Upper lobe of left lung (tissue), 6 donors: Measurements from ENCODE around the gene VN1R5. TPM values are rescaled to one million over a fixed set of nuclear protein-coding genes. Genes with fewer than 3 reads are reported as not detected.

Source experiments
- ATAC-seq, 2 donors: fragments of 200-7000 bp; cut with Tn5 transposase; one replicate each; pipeline ENCODE4 v1.9.1; 2022; ENCODE audit warnings: mild to moderate bottlenecking in 2 of 2, moderate library complexity in 2 of 2; ENCODE audit not compliant: low FRiP score in 2 of 2
- DNase-seq, 2 donors: peaks; one replicate each; pipeline ENCODE4 v3.0.0-alpha.2; 2019 to 2020
- H3K27ac ChIP-seq, 4 donors: fragments of 200-600 bp; sonication (generic); one replicate each; pipeline ENCODE4 v1.5.1; 2016 to 2019
- H3K27me3 ChIP-seq, 4 donors: fragments of 200-600 bp; sonication (generic); one replicate each; pipeline ENCODE4 v1.5.1; 2017 to 2019
- H3K36me3 ChIP-seq, 4 donors: fragments of 200-600 bp; sonication (generic); one replicate each; pipeline ENCODE4 v1.5.1; 2016 to 2019
- H3K4me1 ChIP-seq, 4 donors: fragments of 200-600 bp; sonication (generic); one replicate each; pipeline ENCODE4 v1.5.1; 2018 to 2019
- H3K4me3 ChIP-seq, 4 donors: fragments of 200-600 bp; sonication (generic); one replicate each; pipeline ENCODE4 v1.5.1; 2017 to 2019; ENCODE audit warnings: mild to moderate bottlenecking in 2 of 4, moderate library complexity in 1 of 4
- H3K9me3 ChIP-seq, 4 donors: fragments of 200-600 bp; sonication (generic); one replicate each; pipeline ENCODE4 v1.5.1; 2018 to 2019
- EP300 ChIP-seq, 4 donors: sonication (generic); formaldehyde crosslinking; IDR thresholded peaks; one replicate each; pipeline ENCODE4 v1.5.1; 2017; ENCODE audit warnings: antibody characterized with exemption in 4 of 4, control low read depth in 2 of 4
- POLR2A ChIP-seq, 4 donors: fragments of 450-650 bp; IDR thresholded peaks; one replicate each; pipeline ENCODE4 v1.5.1; 2016 to 2017; ENCODE audit warnings: antibody characterized with exemption in 4 of 4, mild to moderate bottlenecking in 2 of 4
- POLR2AphosphoS5 ChIP-seq, 2 donors: sonication (generic); formaldehyde crosslinking; IDR thresholded peaks; one replicate each; pipeline ENCODE4 v1.5.1; 2017; ENCODE audit warnings: antibody characterized with exemption in 2 of 2
- WGBS, 2 donors: methylation state at CpG; one replicate each; pipeline ENCODE4 v1.1.5; 2017 to 2018; 5-methylcytosine and 5-hydroxymethylcytosine counted together
- total RNA-seq, 6 donors: library from RNA; depleted of rRNA in 4 of 6; stranded (reverse); fragments of >200 nt in 4 of 6; gene quantifications; one replicate each; pipeline versions ENCODE4 v1.1.0 to v1.2.1, GENCODE V29; 2016 to 2021
- TF ChIP-seq, protein P1 (sequence below), 6 experiments: fragments of 450-650 bp in 4 of 6; fragments of 200-600 bp in 2 of 6; sonication (generic) in 2 of 6; IDR thresholded peaks; one replicate each; pipeline ENCODE4 v1.5.1; 2016 to 2019; ENCODE audit warnings: antibody characterized with exemption in 6 of 6
- donor health status: DM: no; HTN: no; CAD: no; lungs with moderate emphysema.
- donor health status: DM: no; HTN: yes; CAD: no; lungs with severe emphysema.

VN1R5 gene
- total RNA-seq, 6 donors from 2014 or later, result not detected

DNA sequence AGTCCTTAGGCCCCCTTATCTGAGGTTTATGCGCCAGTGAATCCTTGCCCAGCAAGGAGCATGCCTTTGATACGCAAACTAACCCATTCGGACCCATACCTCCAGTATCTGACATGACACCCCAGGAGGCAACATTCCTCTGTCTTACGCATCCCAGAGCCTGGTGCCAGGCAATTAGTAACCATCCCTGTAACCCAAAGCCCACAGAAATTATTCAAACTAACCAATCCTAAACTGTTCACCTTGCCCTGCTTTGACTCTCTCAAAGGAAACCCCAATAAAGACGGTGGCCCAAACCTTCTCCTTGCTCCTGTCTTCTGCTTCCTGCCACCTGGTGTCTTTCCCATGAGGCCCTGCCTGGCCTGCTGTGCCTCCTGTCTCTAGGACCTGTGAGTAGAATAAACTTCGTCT lies 39.4 kb downstream of the VN1R5 start:
- DNase-seq, result peak in 1 of 2 donors; percentile 2
- TF ChIP-seq POLR2AphosphoS5 (IDR thresholded peaks at IDR 0.05), result no peak
- no peak for TF ChIP-seq POLR2A (IDR thresholded peaks at IDR 0.05)
- TF ChIP-seq, protein P1, sequence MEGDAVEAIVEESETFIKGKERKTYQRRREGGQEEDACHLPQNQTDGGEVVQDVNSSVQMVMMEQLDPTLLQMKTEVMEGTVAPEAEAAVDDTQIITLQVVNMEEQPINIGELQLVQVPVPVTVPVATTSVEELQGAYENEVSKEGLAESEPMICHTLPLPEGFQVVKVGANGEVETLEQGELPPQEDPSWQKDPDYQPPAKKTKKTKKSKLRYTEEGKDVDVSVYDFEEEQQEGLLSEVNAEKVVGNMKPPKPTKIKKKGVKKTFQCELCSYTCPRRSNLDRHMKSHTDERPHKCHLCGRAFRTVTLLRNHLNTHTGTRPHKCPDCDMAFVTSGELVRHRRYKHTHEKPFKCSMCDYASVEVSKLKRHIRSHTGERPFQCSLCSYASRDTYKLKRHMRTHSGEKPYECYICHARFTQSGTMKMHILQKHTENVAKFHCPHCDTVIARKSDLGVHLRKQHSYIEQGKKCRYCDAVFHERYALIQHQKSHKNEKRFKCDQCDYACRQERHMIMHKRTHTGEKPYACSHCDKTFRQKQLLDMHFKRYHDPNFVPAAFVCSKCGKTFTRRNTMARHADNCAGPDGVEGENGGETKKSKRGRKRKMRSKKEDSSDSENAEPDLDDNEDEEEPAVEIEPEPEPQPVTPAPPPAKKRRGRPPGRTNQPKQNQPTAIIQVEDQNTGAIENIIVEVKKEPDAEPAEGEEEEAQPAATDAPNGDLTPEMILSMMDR (IDR thresholded peaks at IDR 0.05), result no peak

GRCh38 chr1:247295746-247296145 lies 39.9 kb downstream of the VN1R5 start:
- DNase-seq (no peak), ATAC-seq (no peak)
- WGBS, 2 donors, result 49 to 53% methylated on average over 5 of the region's 5 CpGs
- Histone ChIP-seq H3K27me3 (no peaks in the 10 kb centered on the region), H3K27ac (no peak overlapping the region), H3K4me1 (no peaks in the 10 kb centered on the region), H3K4me3 (no peak overlapping the region), H3K9me3 (no peaks in the 10 kb centered on the region), H3K36me3 (peaks cover 4 to 23% (median 11%) of the 10 kb centered on the region in 4 donors)
- TF ChIP-seq, protein P1 (IDR thresholded peaks at IDR 0.05), result no peak
- TF ChIP-seq EP300 (IDR thresholded peaks at IDR 0.05) (no peak), POLR2AphosphoS5 (IDR thresholded peaks at IDR 0.05) (no peak), POLR2A (IDR thresholded peaks at IDR 0.05) (no peak)

More for the DNA sequence above, 39.4 kb downstream of the VN1R5 start:
- ATAC-seq, result no peak
- 56 to 60% methylated on average over 6 of the region's 6 CpGs for WGBS, 2 donors
- H3K4me3 ChIP-seq, result no peak overlapping the region
- no peak overlapping the region for H3K27ac ChIP-seq
- no peaks in the 10 kb centered on the region for H3K27me3 ChIP-seq
- no peaks in the 10 kb centered on the region for H3K9me3 ChIP-seq
- H3K4me1 ChIP-seq, result no peaks in the 10 kb centered on the region
- peaks cover under 1 to 18% (median 8%) of the 10 kb centered on the region in 4 donors for H3K36me3 ChIP-seq

DNA sequence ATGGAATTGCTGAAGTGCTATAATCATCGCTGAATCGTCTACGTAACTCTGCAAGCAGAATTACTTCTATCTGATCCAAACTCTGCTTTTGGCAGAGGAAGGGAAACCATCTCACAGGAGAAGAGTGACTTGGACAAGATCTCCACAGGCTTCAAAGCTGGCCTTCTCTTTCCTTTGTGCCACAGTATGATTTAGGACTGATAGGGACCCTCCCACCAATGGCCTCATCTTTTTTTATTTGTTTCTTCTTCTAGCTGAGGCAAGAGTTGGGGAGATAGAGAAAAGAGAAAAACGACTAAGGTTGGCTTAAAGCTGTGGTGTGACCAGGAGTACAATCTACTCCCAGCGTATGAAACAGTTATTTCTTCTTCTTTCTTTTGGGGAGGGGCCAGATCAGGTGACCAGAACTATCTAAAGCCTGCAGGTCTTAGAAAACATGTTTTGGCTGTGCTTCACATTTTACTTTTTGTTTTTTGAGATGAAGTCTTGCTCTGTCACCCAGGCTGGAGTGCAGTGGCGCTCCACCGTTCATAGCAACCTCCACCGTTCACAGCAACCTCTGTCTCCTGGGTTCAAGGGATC lies 40.8 kb downstream of the VN1R5 start:
- TF ChIP-seq, protein P1 (IDR thresholded peaks at IDR 0.05), result no peak
- TF ChIP-seq EP300 (IDR thresholded peaks at IDR 0.05), result no peak
- TF ChIP-seq POLR2A (IDR thresholded peaks at IDR 0.05), result no peak
- TF ChIP-seq POLR2AphosphoS5 (IDR thresholded peaks at IDR 0.05), result no peak
- Histone ChIP-seq H3K9me3 (no peaks in the 10 kb centered on the region), H3K27ac (no peak overlapping the region), H3K4me1 (no peaks in the 10 kb centered on the region), H3K36me3 (peaks cover 4 to 32% (median 16%) of the 10 kb centered on the region in 4 donors), H3K4me3 (no peak overlapping the region), H3K27me3 (no peaks in the 10 kb centered on the region)
- ATAC-seq (no peak), DNase-seq (no peak)
- 91 to 92% methylated on average over 8 of the region's 8 CpGs for whole genome bisulfite sequencing, 2 donors

DNA sequence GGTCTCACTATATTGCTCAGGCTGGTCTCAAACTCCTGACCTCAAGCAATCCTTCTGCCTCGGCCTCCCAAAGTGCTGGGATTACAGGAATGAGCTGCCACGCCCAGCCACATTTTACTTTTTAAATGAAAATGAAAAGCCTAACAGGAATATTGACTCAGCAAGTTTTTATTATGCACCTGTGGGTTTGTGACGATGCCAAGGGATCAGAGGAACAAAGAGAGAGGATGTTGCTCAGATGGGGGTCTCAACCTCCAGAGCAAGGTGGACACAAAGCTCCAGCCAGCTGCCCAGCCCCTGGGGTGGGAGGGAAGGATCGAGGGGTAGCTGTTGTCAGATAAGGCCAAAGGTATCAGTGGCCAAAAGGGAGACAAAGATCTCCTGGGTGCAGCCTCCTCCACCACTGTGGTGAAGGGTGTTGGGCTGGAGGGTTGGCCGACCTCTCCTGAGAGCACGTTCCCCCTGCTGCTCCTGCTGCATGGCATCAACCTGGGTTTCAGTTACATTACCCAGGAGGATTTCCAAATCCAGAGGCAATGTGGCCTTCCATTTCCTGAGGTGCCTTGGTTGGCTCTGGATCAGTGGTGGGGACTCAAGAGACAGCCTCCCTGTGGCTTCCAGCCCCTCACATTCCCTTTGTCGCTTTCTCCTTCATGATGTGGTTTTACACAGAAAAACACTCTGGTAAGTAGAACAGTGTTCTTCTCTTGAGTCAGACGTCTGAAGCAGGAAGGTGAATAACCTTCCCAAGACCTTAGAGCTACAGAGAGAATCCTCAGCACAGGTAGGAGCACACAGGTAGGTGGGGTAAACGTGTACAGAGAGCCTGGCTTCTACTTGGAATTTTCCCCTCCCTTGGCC lies 41.6 kb downstream of the VN1R5 start:
- H3K36me3 ChIP-seq, result peaks cover 4 to 35% (median 22%) of the 10 kb centered on the region in 4 donors
- 80 to 85% methylated on average over 8 to 9 of the region's 9 CpGs for WGBS, 2 donors

More for the DNA sequence above, 41.6 kb downstream of the VN1R5 start:
- Histone ChIP-seq H3K27me3 (no peaks in the 10 kb centered on the region), H3K4me1 (no peaks in the 10 kb centered on the region), H3K4me3 (no peak overlapping the region), H3K9me3 (no peaks in the 10 kb centered on the region), H3K27ac (no peak overlapping the region)
- TF ChIP-seq, protein P1 (IDR thresholded peaks at IDR 0.05), result no peak
- TF ChIP-seq POLR2AphosphoS5 (IDR thresholded peaks at IDR 0.05) (no peak), POLR2A (IDR thresholded peaks at IDR 0.05) (no peak), EP300 (IDR thresholded peaks at IDR 0.05) (no peak)
- DNase-seq (no peak), ATAC-seq (no peak)
